RWPE2 (cell line): ENCODE measurements around the gene KRT32.
A peak's percentile ranks its signal among the peaks of the same experiment; 100 is the strongest.
"Not testable (repeated sequence)": the region's sequence is repeated elsewhere in the genome, so short reads cannot be mapped to it uniquely, and the experiment has no call there.

Experiments used
- ATAC-seq: fragments of 200-7000 bp; cut with Tn5 transposase; 3 replicates; pipeline ENCODE4 v1.9.1; 2021; ENCODE audit warnings: low read depth
- DNase-seq: peaks from one replicate; pipeline ENCODE4 v3.0.0-alpha.2; 2020; ENCODE audit warnings: low spot score
- H3K27ac ChIP-seq: fragments of 450-650 bp; 2 replicates; pipeline ENCODE4 v1.5.1; 2017; ENCODE audit warnings: mild to moderate bottlenecking; ENCODE audit not compliant: poor library complexity, severe bottlenecking
- H3K27me3 ChIP-seq: fragments of 250-450 bp; sonication (Bioruptor Pico); 2 replicates; pipeline ENCODE4 v1.5.1; 2021; ENCODE audit warnings: mild to moderate bottlenecking, moderate library complexity; ENCODE audit not compliant: insufficient read depth, poor library complexity, severe bottlenecking
- H3K36me3 ChIP-seq: fragments of 250-450 bp; sonication (Bioruptor Pico); 2 replicates; pipeline ENCODE4 v1.5.1; 2020; ENCODE audit warnings: low read depth, mild to moderate bottlenecking, moderate library complexity
- H3K4me1 ChIP-seq: fragments of 250-450 bp; sonication (Bioruptor Pico); 2 replicates; pipeline ENCODE4 v1.5.1; 2021; ENCODE audit warnings: mild to moderate bottlenecking, moderate library complexity; ENCODE audit not compliant: insufficient read depth, poor library complexity, severe bottlenecking
- H3K4me3 ChIP-seq: fragments of 250-450 bp; sonication (Bioruptor Pico); 2 replicates; pipeline ENCODE4 v1.5.1; 2021; ENCODE audit warnings: mild to moderate bottlenecking, moderate library complexity; ENCODE audit not compliant: severe bottlenecking
- H3K9me3 ChIP-seq: fragments of 250-450 bp; sonication (Bioruptor Pico); 2 replicates; pipeline ENCODE4 v1.5.1; 2021; ENCODE audit warnings: mild to moderate bottlenecking, moderate library complexity; ENCODE audit not compliant: severe bottlenecking
- CTCF ChIP-seq: fragments of 450-650 bp; IDR thresholded peaks from one replicate; pipeline ENCODE4 v1.5.1; 2017; ENCODE audit warnings: mild to moderate bottlenecking, moderate library complexity; ENCODE audit not compliant: poor library complexity, severe bottlenecking

Gene KRT32

GRCh38 chr17:41428591-41429291, 38.4 kb downstream of the KRT32 start:
- Histone ChIP-seq H3K27ac (no peak overlapping the region), H3K4me3 (no peak overlapping the region), H3K9me3 (no peaks in the 10 kb centered on the region), H3K4me1 (no peaks in the 10 kb centered on the region), H3K27me3 (no peaks in the 10 kb centered on the region), H3K36me3 (no peaks in the 10 kb centered on the region)
- DNase-seq (no peak), ATAC-seq (no peak)
- no peak for TF ChIP-seq CTCF

DNA sequence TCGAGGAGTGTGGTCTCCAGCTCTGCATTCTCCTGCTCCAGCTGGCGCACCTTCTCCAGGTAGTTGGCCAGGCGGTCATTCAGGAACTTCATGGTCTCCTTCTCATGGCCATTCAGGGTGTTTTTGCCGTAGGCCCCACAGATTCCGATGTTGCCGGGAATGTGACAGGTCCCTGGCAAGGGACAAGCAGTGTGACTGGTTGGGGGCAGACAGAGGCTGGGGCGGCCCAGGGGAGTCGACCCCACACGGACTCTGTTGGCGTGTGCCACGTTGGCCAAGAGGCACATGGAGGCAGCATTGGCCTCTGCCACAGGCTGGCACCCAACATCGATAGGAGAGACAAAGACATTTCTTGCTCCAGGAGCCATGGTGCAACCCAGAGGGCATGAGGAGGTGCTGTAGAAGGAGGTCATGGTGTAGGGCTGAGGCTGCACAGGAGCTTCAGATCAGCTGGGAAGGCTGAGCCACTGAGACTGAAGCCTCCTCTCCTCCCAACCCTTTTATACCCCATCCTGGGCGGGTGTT, 43.0 kb downstream of the KRT32 start, which contains the start of gene KRT37:
TSS of gene KRT37 (minus strand) at position 475 of the 525 bp plus-strand sequence. CDS start at position 413, 62 bp downstream.
- H3K9me3 ChIP-seq: no peaks in the 10 kb centered on the region
- H3K36me3 ChIP-seq: no peaks in the 10 kb centered on the region
- DNase-seq (no peak), ATAC-seq (no peak)
- H3K27ac ChIP-seq: no peak within 1 kb of the TSS
- H3K27me3 ChIP-seq: no peaks in the 10 kb centered on the region
- H3K4me1 ChIP-seq: peaks cover 24% of the 10 kb centered on the region
- TF ChIP-seq CTCF: no peak
- no peak within 1 kb of the TSS for H3K4me3 ChIP-seq

DNA sequence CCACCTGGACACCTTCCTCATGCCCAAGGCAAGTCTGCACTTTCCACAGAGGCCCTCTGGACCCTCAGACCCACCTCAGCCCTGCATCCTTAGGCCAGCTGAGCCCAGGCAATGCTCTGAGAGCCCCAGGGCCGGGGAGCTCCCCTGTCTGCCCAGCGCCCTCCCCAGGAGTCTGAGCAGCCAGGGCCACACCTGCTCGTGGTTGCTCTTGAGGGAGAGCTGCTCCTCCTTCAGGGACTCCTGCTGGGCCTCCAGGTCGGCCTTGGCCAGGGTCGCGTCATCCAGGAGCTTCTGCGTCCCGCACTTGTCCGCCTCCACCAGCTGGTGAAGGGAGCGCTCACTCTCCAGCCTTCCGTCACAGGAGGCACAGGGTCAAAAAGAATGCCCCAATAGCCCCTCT, 44.6 kb downstream of the KRT32 start:
- H3K27me3 ChIP-seq, ATAC-seq, H3K9me3 ChIP-seq, DNase-seq, H3K27ac ChIP-seq, H3K36me3 ChIP-seq, H3K4me3 ChIP-seq: not testable (repeated sequence)
- peaks cover 37% of the 10 kb centered on the region for H3K4me1 ChIP-seq

GRCh38 chr17:41421617-41422016, 45.6 kb downstream of the KRT32 start:
- Histone ChIP-seq H3K4me3 (no peak overlapping the region), H3K9me3 (no peaks in the 10 kb centered on the region), H3K27me3 (no peaks in the 10 kb centered on the region), H3K27ac (peak overlapping the region; percentile 82), H3K4me1 (peaks cover 41% of the 10 kb centered on the region), H3K36me3 (no peaks in the 10 kb centered on the region)
- DNase-seq (no peak), ATAC-seq (no peak)
- TF ChIP-seq CTCF: no peak

GRCh38 chr17:41421116-41421515, 46.1 kb downstream of the KRT32 start:
- no peak for DNase-seq
- peak; percentile 87 for ATAC-seq
- H3K27me3 ChIP-seq: no peaks in the 10 kb centered on the region
- no peaks in the 10 kb centered on the region for H3K36me3 ChIP-seq
- peaks cover 41% of the 10 kb centered on the region for H3K4me1 ChIP-seq
- no peak for TF ChIP-seq CTCF
- no peak overlapping the region for H3K4me3 ChIP-seq
- H3K9me3 ChIP-seq: no peaks in the 10 kb centered on the region
- peak overlapping the region; percentile 82 for H3K27ac ChIP-seq
